HG02973 (cell line): ENCODE results near the gene ZNF148.

ENCODE experiments used
- ATAC-seq: cut with Tn5 transposase; IDR thresholded peaks from one replicate; pipeline ENCODE4 v1.9.1; 2021; ENCODE audit warnings: moderate library complexity; ENCODE audit not compliant: unreplicated experiment

ZNF148 gene

GRCh38 chr3:125334675-125335560 lies 40.2 kb downstream of the ZNF148 start:
- no peak for ATAC-seq

- no peak for ATAC-seq
Measured at GRCh38 chr3:125332504-125332903, 42.6 kb downstream of the ZNF148 start.

GRCh38 chr3:125331243-125331642 lies 43.9 kb downstream of the ZNF148 start:
- ATAC-seq, result no peak

GRCh38 chr3:125326957-125327356 lies 48.2 kb downstream of the ZNF148 start:
- ATAC-seq, result no peak

- no peak for ATAC-seq
Measured at GRCh38 chr3:125325746-125326145, 49.4 kb downstream of the ZNF148 start.

- no peak for ATAC-seq
Measured at GRCh38 chr3:125324341-125324740, 50.8 kb downstream of the ZNF148 start.

GRCh38 chr3:125322917-125323316 lies 52.2 kb downstream of the ZNF148 start:
- ATAC-seq, result no peak

GRCh38 chr3:125322166-125322565 lies 53.0 kb downstream of the ZNF148 start:
- ATAC-seq, result no peak

GRCh38 chr3:125319765-125320164 lies 55.4 kb downstream of the ZNF148 start:
- ATAC-seq, result no peak

- no peak for ATAC-seq
Measured at GRCh38 chr3:125318871-125319270, 56.3 kb downstream of the ZNF148 start.

GRCh38 chr3:125318167-125318865 lies 56.8 kb downstream of the ZNF148 start:
- no peak for ATAC-seq

- no peak for ATAC-seq
Measured at GRCh38 chr3:125317761-125318160, 57.4 kb downstream of the ZNF148 start.

GRCh38 chr3:125316949-125317348 lies 58.2 kb downstream of the ZNF148 start:
- ATAC-seq, result no peak

GRCh38 chr3:125316246-125316645 lies 58.9 kb downstream of the ZNF148 start:
- no peak for ATAC-seq

GRCh38 chr3:125313060-125313635 lies 62.0 kb downstream of the ZNF148 start:
- ATAC-seq, result no peak

- no peak for ATAC-seq
Measured at GRCh38 chr3:125310623-125311081, 64.5 kb downstream of the ZNF148 start.

GRCh38 chr3:125309476-125309875 lies 65.6 kb downstream of the ZNF148 start:
- ATAC-seq, result no peak

GRCh38 chr3:125306620-125307019 lies 68.5 kb downstream of the ZNF148 start:
- no peak for ATAC-seq

GRCh38 chr3:125302932-125303331 lies 72.2 kb downstream of the ZNF148 start:
- no peak for ATAC-seq

GRCh38 chr3:125300416-125300815 lies 74.7 kb downstream of the ZNF148 start:
- no peak for ATAC-seq

GRCh38 chr3:125294411-125294810 lies 80.7 kb downstream of the ZNF148 start:
- ATAC-seq, result no peak

- ATAC-seq, result no peak
Measured at GRCh38 chr3:125292015-125292414, 83.1 kb downstream of the ZNF148 start.
